Transverse colon (tissue), 4 donors: ENCODE data around the gene CD40.

Experiments
- EP300 ChIP-seq: sonication (generic); formaldehyde crosslinking; IDR thresholded peaks from one replicate; pipeline ENCODE4 v1.6.1; 2017; ENCODE audit warnings: antibody characterized with exemption, low read depth
- POLR2A ChIP-seq: fragments of 450-650 bp; IDR thresholded peaks from one replicate; pipeline ENCODE4 v1.6.1; 2016; ENCODE audit warnings: antibody characterized with exemption, mild to moderate bottlenecking, moderate library complexity
- POLR2AphosphoS5 ChIP-seq, 3 donors: sonication (generic); formaldehyde crosslinking; IDR thresholded peaks; one replicate each; pipeline ENCODE4 v1.6.1; 2016; ENCODE audit warnings: antibody characterized with exemption in 3 of 3
- TF ChIP-seq, protein P1 (sequence below), 5 experiments: fragments of 200-600 bp in 3 of 5; fragments of 450-650 bp in 2 of 5; sonication (generic) in 3 of 5; IDR thresholded peaks; 1 replicate in 2 of 5; 2 replicates in 3 of 5; pipeline ENCODE4 v1.5.1; 2016 to 2017; ENCODE audit warnings: antibody characterized with exemption in 5 of 5, inconsistent platforms in 3 of 5, mild to moderate bottlenecking in 2 of 5, moderate library complexity in 1 of 5

- TF ChIP-seq EP300 (no peak), POLR2A (no peak), POLR2AphosphoS5 (IDR thresholded peaks at IDR 0.05) (no peak)
- TF ChIP-seq, protein P1, sequence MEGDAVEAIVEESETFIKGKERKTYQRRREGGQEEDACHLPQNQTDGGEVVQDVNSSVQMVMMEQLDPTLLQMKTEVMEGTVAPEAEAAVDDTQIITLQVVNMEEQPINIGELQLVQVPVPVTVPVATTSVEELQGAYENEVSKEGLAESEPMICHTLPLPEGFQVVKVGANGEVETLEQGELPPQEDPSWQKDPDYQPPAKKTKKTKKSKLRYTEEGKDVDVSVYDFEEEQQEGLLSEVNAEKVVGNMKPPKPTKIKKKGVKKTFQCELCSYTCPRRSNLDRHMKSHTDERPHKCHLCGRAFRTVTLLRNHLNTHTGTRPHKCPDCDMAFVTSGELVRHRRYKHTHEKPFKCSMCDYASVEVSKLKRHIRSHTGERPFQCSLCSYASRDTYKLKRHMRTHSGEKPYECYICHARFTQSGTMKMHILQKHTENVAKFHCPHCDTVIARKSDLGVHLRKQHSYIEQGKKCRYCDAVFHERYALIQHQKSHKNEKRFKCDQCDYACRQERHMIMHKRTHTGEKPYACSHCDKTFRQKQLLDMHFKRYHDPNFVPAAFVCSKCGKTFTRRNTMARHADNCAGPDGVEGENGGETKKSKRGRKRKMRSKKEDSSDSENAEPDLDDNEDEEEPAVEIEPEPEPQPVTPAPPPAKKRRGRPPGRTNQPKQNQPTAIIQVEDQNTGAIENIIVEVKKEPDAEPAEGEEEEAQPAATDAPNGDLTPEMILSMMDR (IDR thresholded peaks at IDR 0.05) = no peak
These were observed 45.1 kb upstream of the CD40 start for GRCh38 chr20:46073024-46073423.
